SK-N-MC (cell line): ENCODE measurements around the gene IL11.

Experiments used
- DNase-seq: peaks from one replicate; pipeline ENCODE4 v3.0.0-alpha.2; 2011; ENCODE audit warnings: low read depth, low spot score
- H3K27ac ChIP-seq: fragments of 200-600 bp; sonication (generic); 2 replicates; pipeline ENCODE4 v1.5.1; 2016; ENCODE audit warnings: mixed run types
- H3K36me3 ChIP-seq: fragments of 200-600 bp; sonication (generic); 2 replicates; pipeline ENCODE4 v1.6.1; 2017; ENCODE audit warnings: antibody characterized with exemption, low read length, mixed read lengths; ENCODE audit not compliant: insufficient read depth
- H3K4me3 ChIP-seq: fragments of 200-600 bp; sonication (generic); 2 replicates; pipeline ENCODE4 v1.5.1; 2016
- H3K9ac ChIP-seq: fragments of 200-600 bp; sonication (generic); 2 replicates; pipeline ENCODE4 v1.8.0; 2017; ENCODE audit warnings: mixed run types, mixed read lengths; ENCODE audit not compliant: insufficient read length
- H3K9me3 ChIP-seq: fragments of 200-600 bp; sonication (generic); 2 replicates; pipeline ENCODE4 v1.6.1; 2017; ENCODE audit warnings: low read depth, mild to moderate bottlenecking, antibody characterized with exemption, low read length, moderate library complexity, mixed read lengths
- EZH2 ChIP-seq: fragments of 200-600 bp; sonication (generic); IDR thresholded peaks from one replicate; pipeline ENCODE4 v1.6.1; 2017; ENCODE audit warnings: antibody characterized with exemption
- FOXP2 ChIP-seq: optimal IDR thresholded peaks from 2 replicates; pipeline ENCODE3; 2011; ENCODE audit warnings: mild to moderate bottlenecking, moderate library complexity; ENCODE audit not compliant: insufficient read depth; ENCODE audit errors: extremely low read length, control extremely low read depth
- POLR2AphosphoS5 ChIP-seq: IDR thresholded peaks from 2 replicates; pipeline ENCODE4 v1.6.1; 2012; ENCODE audit warnings: mild to moderate bottlenecking, low read depth, low read length, borderline replicate concordance

The IL11 gene

GRCh38 chr19:55392820-55393761, 22.8 kb upstream of the IL11 start:
- Histone ChIP-seq H3K9ac (no peak overlapping the region), H3K27ac (no peak overlapping the region), H3K4me3 (no peak overlapping the region)

GRCh38 chr19:55391702-55392615, 21.7 kb upstream of the IL11 start:
- TF ChIP-seq EZH2 (no peak), POLR2AphosphoS5 (no peak), FOXP2 (no peak)
- Histone ChIP-seq H3K27ac (peak overlapping the region; percentile 48), H3K4me3 (no peak overlapping the region), H3K9me3 (no peaks in the 10 kb centered on the region), H3K9ac (no peak overlapping the region), H3K36me3 (peaks cover 35% of the 10 kb centered on the region)
- DNase-seq: no peak

More at GRCh38 chr19:55392820-55393761, 22.8 kb upstream of the IL11 start:
- no peak for TF ChIP-seq EZH2
- TF ChIP-seq FOXP2: no peak
- no peak for TF ChIP-seq POLR2AphosphoS5
- peaks cover 24% of the 10 kb centered on the region for H3K36me3 ChIP-seq
- H3K9me3 ChIP-seq: no peaks in the 10 kb centered on the region
- DNase-seq: no peak

- no peaks in the 10 kb centered on the region for H3K9me3 ChIP-seq
- peaks cover 42% of the 10 kb centered on the region for H3K36me3 ChIP-seq
- DNase-seq: no peak
- TF ChIP-seq FOXP2 (no peak), POLR2AphosphoS5 (0 out of 2 replicates have a peak, but pooled peaks have one; percentile 46)
- no peak overlapping the region for H3K4me3 ChIP-seq
- no peak overlapping the region for H3K9ac ChIP-seq
- no peak overlapping the region for H3K27ac ChIP-seq
Measured at GRCh38 chr19:55391191-55391670, 21.0 kb upstream of the IL11 start.

- no peaks in the 10 kb centered on the region for H3K9me3 ChIP-seq
- H3K4me3 ChIP-seq: no peak overlapping the region
- no peak; the same call in 1 of the 2 replicates for TF ChIP-seq POLR2AphosphoS5
- no peak for TF ChIP-seq EZH2
- TF ChIP-seq FOXP2: no peak
- peak overlapping the region; percentile 51 for H3K27ac ChIP-seq
- no peak for DNase-seq
- H3K9ac ChIP-seq: no peak overlapping the region
- H3K36me3 ChIP-seq: peaks cover 42% of the 10 kb centered on the region
Measured at GRCh38 chr19:55390461-55390880, 20.2 kb upstream of the IL11 start.

- no peak overlapping the region for H3K4me3 ChIP-seq
- H3K9me3 ChIP-seq: no peaks in the 10 kb centered on the region
- peak overlapping the region; percentile 14 for H3K9ac ChIP-seq
- H3K36me3 ChIP-seq: peaks cover 42% of the 10 kb centered on the region
- H3K27ac ChIP-seq: peak overlapping the region; percentile 51
- no peak for DNase-seq
- peak; percentile 30; the same call in 1 of the 2 replicates for TF ChIP-seq POLR2AphosphoS5
- no peak for TF ChIP-seq EZH2
Measured at GRCh38 chr19:55389386-55390317, 19.4 kb upstream of the IL11 start.

GRCh38 chr19:55387736-55388497, 17.7 kb upstream of the IL11 start:
- Histone ChIP-seq H3K27ac (0 out of 2 replicates have a peak overlapping the region, but pooled peaks have one; percentile 19), H3K9ac (peak overlapping the region; percentile 97), H3K9me3 (no peaks in the 10 kb centered on the region), H3K36me3 (peaks cover 42% of the 10 kb centered on the region), H3K4me3 (peak overlapping the region; percentile 91)
- DNase-seq: no peak
- TF ChIP-seq POLR2AphosphoS5 (no peak), FOXP2 (no peak), EZH2 (no peak)
